Mucosa of stomach (tissue), 1 donor: ENCODE data around the gene TRABD2A.
"Not testable (repeated sequence)": the region's sequence is repeated elsewhere in the genome, so short reads cannot be mapped to it uniquely, and the experiment has no call there.

Experiments
- H3K27me3 ChIP-seq: one replicate; pipeline ENCODE4 v1.7.0; 2013; ENCODE audit warnings: mild to moderate bottlenecking, low read length; ENCODE audit not compliant: control insufficient read depth, insufficient read depth
- H3K36me3 ChIP-seq: one replicate; pipeline ENCODE4 v1.7.0; 2013; ENCODE audit warnings: low read length; ENCODE audit not compliant: control insufficient read depth, insufficient read depth
- H3K4me1 ChIP-seq: one replicate; pipeline ENCODE4 v1.7.0; 2013; ENCODE audit warnings: mild to moderate bottlenecking, low read length; ENCODE audit not compliant: control insufficient read depth, insufficient read depth
- H3K4me3 ChIP-seq: one replicate; pipeline ENCODE4 v1.7.0; 2013; ENCODE audit warnings: low read length
- H3K9ac ChIP-seq: one replicate; pipeline ENCODE4 v1.7.0; 2013; ENCODE audit warnings: mild to moderate bottlenecking, low read length, moderate library complexity
- H3K9me3 ChIP-seq: one replicate; pipeline ENCODE4 v1.7.0; 2013; ENCODE audit warnings: mild to moderate bottlenecking, low read length, moderate library complexity; ENCODE audit not compliant: control insufficient read depth
- donor health status: Pancreatic carcinoma.

The TRABD2A gene

DNA sequence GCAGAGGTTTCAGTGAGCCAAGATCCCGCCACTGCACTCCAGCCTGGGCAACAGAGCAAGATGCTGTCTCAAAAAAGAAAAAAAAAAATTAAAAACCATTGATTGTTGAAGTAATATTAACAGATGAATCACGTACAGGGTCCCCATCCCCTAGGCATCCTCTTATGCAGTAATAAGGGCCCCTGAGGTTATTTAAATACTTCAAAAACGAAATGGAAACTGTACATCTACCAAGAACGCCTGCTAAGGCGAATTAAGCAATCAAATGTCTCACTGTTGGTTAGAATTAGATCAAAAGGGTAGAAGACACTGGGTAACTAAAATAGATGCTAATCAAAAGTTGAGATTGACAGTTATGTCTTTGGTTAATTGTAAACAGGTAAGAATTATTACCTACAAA is 7.5 kb downstream of the TRABD2A start:
- Histone ChIP-seq H3K4me3 (no peak overlapping the region), H3K36me3 (no peaks in the 10 kb centered on the region), H3K9me3 (no peaks in the 10 kb centered on the region), H3K4me1 (no peaks in the 10 kb centered on the region), H3K9ac (no peak overlapping the region), H3K27me3 (no peaks in the 10 kb centered on the region)

DNA sequence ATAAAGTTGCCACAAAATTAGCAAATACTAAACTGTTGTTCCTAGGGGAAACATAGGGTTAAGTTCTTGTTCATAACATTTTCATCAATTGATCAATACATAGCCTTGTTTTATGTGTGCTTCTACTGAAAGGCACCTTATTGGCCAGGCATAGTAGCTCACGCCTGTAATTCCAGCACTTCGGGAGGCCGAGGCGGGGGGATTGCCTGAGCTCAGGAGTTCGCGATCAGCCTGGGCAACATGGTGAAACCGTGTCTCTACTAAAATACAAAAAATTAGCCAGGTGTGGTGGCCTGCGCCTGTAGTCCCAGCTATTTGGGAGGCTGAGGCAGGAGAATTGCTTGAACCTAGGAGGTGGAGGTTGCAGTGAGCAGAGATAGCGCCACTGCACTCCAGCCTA is 8.2 kb downstream of the TRABD2A start:
- H3K4me3 ChIP-seq, H3K9me3 ChIP-seq, H3K4me1 ChIP-seq, H3K9ac ChIP-seq, H3K27me3 ChIP-seq, H3K36me3 ChIP-seq: not testable (repeated sequence)

DNA sequence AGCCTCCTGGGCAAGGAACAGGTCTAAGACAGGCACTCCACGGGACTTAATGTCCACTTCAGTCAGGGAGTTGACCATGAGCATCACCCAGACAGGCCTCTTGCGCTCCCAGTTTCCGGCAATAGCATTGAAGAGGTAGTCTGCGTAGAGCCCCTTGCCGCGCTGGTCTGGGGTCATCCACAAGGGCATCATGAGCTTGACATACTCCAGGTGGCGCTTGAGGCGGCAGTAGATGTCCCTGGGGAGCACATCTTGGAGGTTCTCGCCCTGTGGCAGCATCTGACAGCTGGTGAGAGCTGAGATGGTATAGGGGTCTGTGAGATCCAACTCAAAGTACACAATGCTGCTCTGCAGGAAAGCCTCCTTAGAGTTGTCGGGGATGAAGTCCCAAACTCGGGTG is 10.6 kb downstream of the TRABD2A start:
- Histone ChIP-seq H3K4me1 (no peaks in the 10 kb centered on the region), H3K9ac (no peak overlapping the region), H3K9me3 (no peaks in the 10 kb centered on the region), H3K36me3 (no peaks in the 10 kb centered on the region), H3K4me3 (no peak overlapping the region), H3K27me3 (no peaks in the 10 kb centered on the region)

DNA sequence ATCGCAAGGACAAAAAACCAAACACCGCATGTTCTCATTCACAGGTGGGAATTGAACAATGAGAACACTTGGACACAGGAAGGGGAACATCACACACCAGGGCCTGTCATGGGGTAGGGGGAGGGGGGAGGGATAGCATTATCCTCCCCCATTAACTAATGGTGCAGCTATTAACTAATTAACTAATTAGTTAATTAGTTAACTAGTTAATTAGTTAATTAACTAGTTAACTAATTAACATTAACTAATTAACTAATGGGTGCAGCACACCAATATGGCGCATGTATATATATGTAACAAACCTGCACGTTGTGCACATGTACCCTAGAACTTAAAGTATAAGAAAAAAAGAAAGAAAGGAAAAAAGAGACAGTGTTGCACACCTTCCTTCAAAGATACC is 12.6 kb downstream of the TRABD2A start:
- not testable (repeated sequence) for H3K9me3 ChIP-seq, H3K27me3 ChIP-seq, H3K4me3 ChIP-seq, H3K9ac ChIP-seq, H3K36me3 ChIP-seq, H3K4me1 ChIP-seq

DNA sequence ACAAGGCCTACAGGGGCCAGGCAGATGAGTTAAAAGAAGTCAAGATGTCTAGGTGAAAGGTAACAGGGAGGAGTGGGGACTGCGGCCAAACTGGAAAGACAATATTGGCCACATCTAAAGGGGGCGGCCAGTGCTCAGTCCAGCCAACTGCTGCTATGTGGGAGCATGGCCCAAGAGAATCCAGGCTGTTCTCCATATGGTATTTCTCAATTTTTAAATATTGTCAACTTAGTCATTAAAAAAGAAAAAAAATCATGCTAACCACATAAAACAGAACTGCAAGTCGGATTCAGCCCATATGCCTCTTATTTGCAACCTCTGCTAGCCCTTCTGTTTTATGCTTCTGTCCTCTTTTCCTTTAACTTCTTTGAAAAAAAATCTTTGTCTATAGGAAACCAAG is 14.8 kb downstream of the TRABD2A start:
- Histone ChIP-seq H3K9me3 (no peaks in the 10 kb centered on the region), H3K27me3 (no peaks in the 10 kb centered on the region), H3K36me3 (no peaks in the 10 kb centered on the region), H3K4me3 (no peak overlapping the region), H3K9ac (no peak overlapping the region), H3K4me1 (no peaks in the 10 kb centered on the region)

DNA sequence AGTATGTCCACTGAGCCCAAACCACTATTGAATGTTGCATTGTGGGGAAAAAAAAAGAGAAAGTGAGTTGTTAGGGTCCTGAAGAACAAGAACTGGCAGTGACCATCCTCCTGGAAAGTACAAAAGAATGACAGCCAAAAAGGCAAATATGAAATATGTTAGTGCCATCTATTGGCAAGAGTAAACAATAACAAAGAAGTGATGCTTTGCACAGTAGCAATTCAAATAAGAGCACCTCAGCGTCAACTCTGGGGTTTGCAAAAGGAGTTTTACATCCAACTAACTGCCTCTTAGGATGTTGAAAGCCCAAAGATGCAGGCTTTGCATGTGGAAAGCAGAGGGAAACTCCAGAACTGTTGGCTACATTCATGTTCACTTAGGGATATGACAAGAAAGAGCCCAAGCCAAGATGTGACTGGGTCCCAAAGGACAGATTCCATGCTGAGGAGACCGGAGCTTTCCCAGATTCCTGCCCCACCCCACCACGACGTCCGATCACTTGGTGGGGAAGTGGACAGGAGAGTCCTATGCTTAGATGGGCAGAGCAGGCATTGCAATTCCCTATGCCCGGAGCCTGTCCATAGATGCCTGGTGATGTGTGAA is 15.6 kb downstream of the TRABD2A start:
- no peaks in the 10 kb centered on the region for H3K9me3 ChIP-seq
- H3K36me3 ChIP-seq, result no peaks in the 10 kb centered on the region
- H3K4me3 ChIP-seq, result no peak overlapping the region
- H3K9ac ChIP-seq, result no peak overlapping the region
- no peaks in the 10 kb centered on the region for H3K27me3 ChIP-seq
- H3K4me1 ChIP-seq, result no peaks in the 10 kb centered on the region

DNA sequence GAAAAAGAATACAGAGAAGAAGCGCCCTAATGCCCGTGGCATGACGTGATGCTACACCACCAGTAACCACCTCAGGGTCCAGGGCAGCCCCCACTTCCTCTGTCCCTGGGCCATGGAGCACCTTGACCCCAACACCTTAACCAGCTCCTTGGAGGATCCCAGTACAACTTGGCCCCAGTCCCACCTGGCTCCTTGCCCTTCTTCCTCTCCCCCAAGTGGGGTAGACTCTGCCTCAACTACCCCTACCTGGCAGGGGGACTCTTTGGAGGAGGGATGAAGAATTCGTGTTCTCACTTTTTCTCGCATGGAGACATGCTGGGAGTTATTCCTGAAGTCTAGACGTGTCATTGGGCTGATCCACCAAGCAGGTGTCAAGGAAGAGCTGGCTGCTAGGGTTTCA is 18.9 kb downstream of the TRABD2A start:
- no peaks in the 10 kb centered on the region for H3K9me3 ChIP-seq
- H3K9ac ChIP-seq, result no peak overlapping the region
- no peaks in the 10 kb centered on the region for H3K27me3 ChIP-seq
- H3K36me3 ChIP-seq, result no peaks in the 10 kb centered on the region
- no peaks in the 10 kb centered on the region for H3K4me1 ChIP-seq
- H3K4me3 ChIP-seq, result no peak overlapping the region

DNA sequence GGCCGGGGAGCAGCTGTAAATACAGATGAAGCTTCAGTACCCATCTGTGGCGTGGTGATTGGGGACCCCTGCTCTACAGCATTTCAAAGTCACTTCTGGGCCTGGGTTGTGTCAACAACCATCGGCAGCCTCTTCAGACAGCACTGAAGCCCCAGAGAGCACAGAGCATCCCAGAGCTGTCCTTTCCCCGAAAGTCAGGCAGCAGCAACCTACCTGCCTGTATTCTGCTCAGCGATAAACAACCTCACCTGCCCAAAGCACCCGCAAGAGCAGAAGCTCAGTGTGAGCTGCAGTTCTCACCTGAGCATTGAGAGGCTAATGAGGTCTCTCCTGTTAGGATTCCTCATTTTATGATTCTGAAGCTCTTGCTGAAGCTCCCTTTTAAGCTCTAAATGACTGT is 19.3 kb downstream of the TRABD2A start:
- Histone ChIP-seq H3K9me3 (no peaks in the 10 kb centered on the region), H3K27me3 (no peaks in the 10 kb centered on the region), H3K36me3 (no peaks in the 10 kb centered on the region), H3K4me1 (no peaks in the 10 kb centered on the region), H3K4me3 (no peak overlapping the region), H3K9ac (no peak overlapping the region)

DNA sequence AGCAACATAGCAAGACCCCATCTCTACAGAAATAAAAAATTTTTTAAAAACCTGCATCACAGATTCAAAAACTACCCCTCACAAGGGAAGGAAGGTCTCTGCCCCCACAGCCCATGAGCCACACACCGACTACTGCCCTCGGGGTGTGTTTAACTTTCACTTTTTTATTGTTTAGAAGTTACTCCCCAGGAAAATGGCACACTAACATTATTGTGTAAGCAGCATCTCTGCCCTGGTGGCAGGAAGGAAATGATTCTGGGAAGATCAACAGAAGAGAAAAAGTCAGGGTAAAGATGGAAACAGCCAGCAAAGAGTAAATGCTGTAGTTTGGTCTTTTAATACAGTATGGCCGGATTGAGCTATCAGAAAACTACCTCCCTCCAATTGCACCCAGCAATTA is 21.9 kb downstream of the TRABD2A start:
- no peak overlapping the region for H3K4me3 ChIP-seq
- H3K9ac ChIP-seq, result no peak overlapping the region
- H3K4me1 ChIP-seq, result no peaks in the 10 kb centered on the region

DNA sequence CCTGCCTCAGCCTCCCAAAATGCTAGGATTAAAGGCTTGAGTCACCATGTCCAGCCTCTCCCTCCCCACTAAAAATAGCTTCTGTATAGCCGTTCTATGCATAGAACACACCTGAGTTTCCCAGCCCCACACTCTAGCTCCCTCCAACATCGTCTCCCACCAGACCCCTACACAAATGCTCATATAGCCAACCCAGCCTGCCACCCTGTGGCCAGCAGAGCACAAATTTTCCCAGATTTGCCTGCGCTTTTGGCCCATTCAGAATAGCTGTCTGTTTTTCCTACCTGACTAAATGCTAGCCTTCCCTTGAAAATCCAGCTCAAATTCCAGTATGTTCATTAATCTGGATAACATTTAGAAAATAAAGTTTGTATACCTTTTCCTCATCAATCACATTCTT is 22.8 kb downstream of the TRABD2A start:
- H3K4me1 ChIP-seq, result no peaks in the 10 kb centered on the region
- H3K27me3 ChIP-seq, result no peaks in the 10 kb centered on the region
- H3K9me3 ChIP-seq, result no peaks in the 10 kb centered on the region
- H3K4me3 ChIP-seq, result no peak overlapping the region
- H3K36me3 ChIP-seq, result no peaks in the 10 kb centered on the region
- no peak overlapping the region for H3K9ac ChIP-seq

More for the DNA sequence above, 21.9 kb downstream of the TRABD2A start:
- Histone ChIP-seq H3K9me3 (no peaks in the 10 kb centered on the region), H3K27me3 (no peaks in the 10 kb centered on the region), H3K36me3 (no peaks in the 10 kb centered on the region)

DNA sequence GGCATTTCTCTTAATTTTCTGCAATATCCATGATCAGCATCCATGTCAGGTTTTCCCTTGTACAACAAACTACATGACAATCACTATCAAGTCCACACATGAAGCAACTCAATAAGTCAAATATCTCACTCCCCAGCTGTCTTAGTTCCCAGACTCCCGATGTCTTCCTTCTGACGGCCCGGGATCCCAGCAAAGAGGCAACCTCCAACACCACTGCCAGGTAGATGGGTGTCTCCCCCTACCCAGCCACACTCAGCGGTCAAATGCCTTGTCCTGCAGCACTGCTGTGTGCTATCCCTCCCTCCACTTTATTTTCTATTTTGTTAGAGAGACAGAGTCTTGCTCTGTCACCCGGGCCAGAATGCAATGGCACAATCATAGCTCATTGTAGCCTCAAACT is 23.3 kb downstream of the TRABD2A start:
- no peaks in the 10 kb centered on the region for H3K36me3 ChIP-seq
- H3K4me3 ChIP-seq, result no peak overlapping the region
- H3K9ac ChIP-seq, result no peak overlapping the region
- H3K9me3 ChIP-seq, result no peaks in the 10 kb centered on the region
- no peaks in the 10 kb centered on the region for H3K27me3 ChIP-seq
- H3K4me1 ChIP-seq, result no peaks in the 10 kb centered on the region

DNA sequence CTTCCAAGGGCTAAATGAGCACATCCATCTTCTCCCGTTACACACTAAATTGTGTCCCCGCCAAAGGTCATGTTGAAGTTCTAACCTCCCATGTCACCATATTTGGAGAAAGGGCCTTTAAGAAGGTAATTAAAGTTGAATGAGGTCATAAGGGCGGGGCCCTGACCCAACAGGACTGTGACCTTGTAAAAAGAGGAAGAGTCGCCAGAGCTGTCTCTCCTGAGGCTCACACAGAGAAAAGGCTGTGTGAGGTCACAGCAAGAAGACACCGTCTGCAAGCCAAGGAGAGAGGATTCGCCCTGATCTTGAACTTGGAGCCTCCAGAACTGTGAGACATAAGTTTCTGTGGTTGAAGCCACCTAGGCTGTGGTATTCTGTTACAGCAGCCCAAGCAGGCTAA is 24.1 kb downstream of the TRABD2A start:
- Histone ChIP-seq H3K4me3 (no peak overlapping the region), H3K9ac (no peak overlapping the region), H3K9me3 (no peaks in the 10 kb centered on the region), H3K36me3 (no peaks in the 10 kb centered on the region), H3K27me3 (peaks cover 4% of the 10 kb centered on the region), H3K4me1 (no peaks in the 10 kb centered on the region)

DNA sequence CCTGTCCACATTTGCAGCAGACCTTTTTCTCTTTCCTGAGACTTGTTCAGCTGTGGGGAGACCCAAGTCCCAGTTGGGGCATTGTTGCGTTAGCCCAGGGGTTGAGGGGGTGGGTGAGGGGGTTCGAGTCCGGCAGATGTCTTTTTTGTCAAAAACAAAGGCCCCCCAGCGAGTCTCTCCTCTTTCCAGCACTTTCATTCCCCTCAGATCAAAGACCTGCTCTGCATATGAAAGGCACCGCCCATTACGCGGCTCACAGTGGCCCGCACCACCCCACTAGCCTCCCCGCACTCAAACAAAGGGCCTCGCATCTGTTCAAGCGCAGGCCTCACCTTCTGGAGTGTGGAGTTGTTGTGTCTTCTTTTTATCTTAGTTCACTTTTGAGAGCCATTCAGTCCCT is 25.2 kb downstream of the TRABD2A start:
- no peaks in the 10 kb centered on the region for H3K36me3 ChIP-seq
- H3K9me3 ChIP-seq, result no peaks in the 10 kb centered on the region
- H3K9ac ChIP-seq, result no peak overlapping the region
- peaks cover 4% of the 10 kb centered on the region for H3K27me3 ChIP-seq
- H3K4me3 ChIP-seq, result no peak overlapping the region
- H3K4me1 ChIP-seq, result no peaks in the 10 kb centered on the region
